GM13976 (cell line): ENCODE measurements around the gene POLA2.

ENCODE experiments used
- DNase-seq: peaks from one replicate; pipeline ENCODE4 v3.0.0; 2012; ENCODE audit warnings: low spot score
- CTCF ChIP-seq: IDR thresholded peaks from 2 replicates; pipeline ENCODE4 v1.5.1; 2012; ENCODE audit warnings: borderline replicate concordance, mild to moderate bottlenecking; ENCODE audit not compliant: insufficient read depth; ENCODE audit errors: extremely low read depth, missing control alignments, control extremely low read depth
- in situ Hi-C: fragments of 300-500 bp; cut with MboI; formaldehyde crosslinking; loops from one replicate; pipeline ENCODE4 v1.12.0; 2022; ENCODE audit warnings: low sequenced_read_pairs, mixed read lengths, inconsistent platforms; ENCODE audit not compliant: unreplicated experiment

POLA2 gene

GRCh38 chr11:65216830-65217229, 44.9 kb upstream of the POLA2 start:
- peak; percentile 19 for DNase-seq
- in situ Hi-C loops, result no loop called here
- no peak for TF ChIP-seq CTCF

- DNase-seq, result peak; percentile 17
- no peak for TF ChIP-seq CTCF
- in situ Hi-C loops, result no loop called here
Observed at GRCh38 chr11:65217441-65218423, 44.0 kb upstream of the POLA2 start.

- in situ Hi-C loops, result no loop called here
- DNase-seq, result no peak
- no peak for TF ChIP-seq CTCF
Observed at GRCh38 chr11:65218446-65218845, 43.3 kb upstream of the POLA2 start.

GRCh38 chr11:65219930-65220213, 41.9 kb upstream of the POLA2 start:
- in situ Hi-C loops, result no loop called here
- DNase-seq, result no peak
- TF ChIP-seq CTCF, result no peak

GRCh38 chr11:65221026-65221425, 40.7 kb upstream of the POLA2 start:
- no peak for TF ChIP-seq CTCF
- DNase-seq, result no peak
- in situ Hi-C loops, result no loop called here

- DNase-seq, result no peak
- TF ChIP-seq CTCF, result no peak
- in situ Hi-C loops, result no loop called here
Observed at GRCh38 chr11:65223011-65223410, 38.8 kb upstream of the POLA2 start.
